Measurements from ENCODE around the gene TBC1D32. TPM values are rescaled to one million over a fixed set of nuclear protein-coding genes. Genes with fewer than 3 reads are reported as not detected.

TBC1D32 gene
- total RNA-seq, 1 experiment from 2014 or later: 5.2 TPM

DNA sequence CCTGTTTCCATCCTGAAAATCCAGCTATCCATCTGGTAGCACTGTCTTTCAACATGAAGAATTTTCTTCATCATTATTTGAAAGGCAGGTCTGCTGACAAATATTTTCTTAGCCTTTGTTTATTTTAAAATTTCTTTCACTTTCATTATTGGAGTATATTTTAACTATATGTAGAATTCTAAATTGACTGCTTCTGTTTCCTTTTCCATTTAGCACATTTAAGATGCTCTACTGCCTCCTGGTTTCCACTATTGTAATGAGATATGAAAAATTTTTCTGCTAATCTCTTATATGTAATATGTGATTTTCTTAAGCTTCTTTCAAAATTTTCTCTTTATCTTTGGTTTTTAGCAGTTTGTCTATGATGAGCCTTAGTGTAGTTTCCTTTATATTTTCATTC, 97.3 kb downstream of the TBC1D32 start:
- no peaks in the 10 kb centered on the region for H3K36me3 Mint-ChIP-seq
- POLR2A ChIA-PET: no interaction called here
- no peaks in the 10 kb centered on the region for H3K27me3 Mint-ChIP-seq (ENCODE audit: low read depth)
- no peak for DNase-seq (ENCODE audit: low spot score)
- no peak overlapping the region for H3K4me3 Mint-ChIP-seq
- no peak for ATAC-seq
- peaks cover 14% of the 10 kb centered on the region for H3K4me1 Mint-ChIP-seq
- H3K9me3 Mint-ChIP-seq: peaks cover 5% of the 10 kb centered on the region; the same call in 1 of the 2 replicates
- TF ChIP-seq FOXK1 (CRISPR knock-in tag; IDR thresholded peaks at IDR 0.05): no peak
- no peak for TF ChIP-seq SMAD3 (CRISPR knock-in tag; IDR thresholded peaks at IDR 0.05; ENCODE audit: borderline replicate concordance)
- no peak for TF ChIP-seq SOX15 (CRISPR knock-in tag; IDR thresholded peaks at IDR 0.05)
- no peak for TF ChIP-seq SMAD4 (CRISPR knock-in tag; IDR thresholded peaks at IDR 0.05)
- TF ChIP-seq TP53 (CRISPR knock-in tag; IDR thresholded peaks at IDR 0.05): no peak
- TF ChIP-seq, protein P1, sequence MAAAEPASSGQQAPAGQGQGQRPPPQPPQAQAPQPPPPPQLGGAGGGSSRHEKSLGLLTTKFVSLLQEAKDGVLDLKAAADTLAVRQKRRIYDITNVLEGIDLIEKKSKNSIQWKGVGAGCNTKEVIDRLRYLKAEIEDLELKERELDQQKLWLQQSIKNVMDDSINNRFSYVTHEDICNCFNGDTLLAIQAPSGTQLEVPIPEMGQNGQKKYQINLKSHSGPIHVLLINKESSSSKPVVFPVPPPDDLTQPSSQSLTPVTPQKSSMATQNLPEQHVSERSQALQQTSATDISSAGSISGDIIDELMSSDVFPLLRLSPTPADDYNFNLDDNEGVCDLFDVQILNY (CRISPR knock-in tag; IDR thresholded peaks at IDR 0.05): no peak
- TF ChIP-seq ELF4 (CRISPR knock-in tag; IDR thresholded peaks at IDR 0.05; ENCODE audit: low read depth): no peak
- TF ChIP-seq, protein P2, sequence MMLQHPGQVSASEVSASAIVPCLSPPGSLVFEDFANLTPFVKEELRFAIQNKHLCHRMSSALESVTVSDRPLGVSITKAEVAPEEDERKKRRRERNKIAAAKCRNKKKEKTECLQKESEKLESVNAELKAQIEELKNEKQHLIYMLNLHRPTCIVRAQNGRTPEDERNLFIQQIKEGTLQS (CRISPR knock-in tag; conservative IDR thresholded peaks at IDR 0.05): no peak
- no peak for TF ChIP-seq GTF2I (CRISPR knock-in tag; conservative IDR thresholded peaks at IDR 0.05)
- TF ChIP-seq, protein P3, sequence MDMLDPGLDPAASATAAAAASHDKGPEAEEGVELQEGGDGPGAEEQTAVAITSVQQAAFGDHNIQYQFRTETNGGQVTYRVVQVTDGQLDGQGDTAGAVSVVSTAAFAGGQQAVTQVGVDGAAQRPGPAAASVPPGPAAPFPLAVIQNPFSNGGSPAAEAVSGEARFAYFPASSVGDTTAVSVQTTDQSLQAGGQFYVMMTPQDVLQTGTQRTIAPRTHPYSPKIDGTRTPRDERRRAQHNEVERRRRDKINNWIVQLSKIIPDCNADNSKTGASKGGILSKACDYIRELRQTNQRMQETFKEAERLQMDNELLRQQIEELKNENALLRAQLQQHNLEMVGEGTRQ (CRISPR knock-in tag; IDR thresholded peaks at IDR 0.05): no peak
- TF ChIP-seq, protein P4, sequence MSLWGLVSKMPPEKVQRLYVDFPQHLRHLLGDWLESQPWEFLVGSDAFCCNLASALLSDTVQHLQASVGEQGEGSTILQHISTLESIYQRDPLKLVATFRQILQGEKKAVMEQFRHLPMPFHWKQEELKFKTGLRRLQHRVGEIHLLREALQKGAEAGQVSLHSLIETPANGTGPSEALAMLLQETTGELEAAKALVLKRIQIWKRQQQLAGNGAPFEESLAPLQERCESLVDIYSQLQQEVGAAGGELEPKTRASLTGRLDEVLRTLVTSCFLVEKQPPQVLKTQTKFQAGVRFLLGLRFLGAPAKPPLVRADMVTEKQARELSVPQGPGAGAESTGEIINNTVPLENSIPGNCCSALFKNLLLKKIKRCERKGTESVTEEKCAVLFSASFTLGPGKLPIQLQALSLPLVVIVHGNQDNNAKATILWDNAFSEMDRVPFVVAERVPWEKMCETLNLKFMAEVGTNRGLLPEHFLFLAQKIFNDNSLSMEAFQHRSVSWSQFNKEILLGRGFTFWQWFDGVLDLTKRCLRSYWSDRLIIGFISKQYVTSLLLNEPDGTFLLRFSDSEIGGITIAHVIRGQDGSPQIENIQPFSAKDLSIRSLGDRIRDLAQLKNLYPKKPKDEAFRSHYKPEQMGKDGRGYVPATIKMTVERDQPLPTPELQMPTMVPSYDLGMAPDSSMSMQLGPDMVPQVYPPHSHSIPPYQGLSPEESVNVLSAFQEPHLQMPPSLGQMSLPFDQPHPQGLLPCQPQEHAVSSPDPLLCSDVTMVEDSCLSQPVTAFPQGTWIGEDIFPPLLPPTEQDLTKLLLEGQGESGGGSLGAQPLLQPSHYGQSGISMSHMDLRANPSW (CRISPR knock-in tag; conservative IDR thresholded peaks at IDR 0.05; ENCODE audit: low read depth): no peak
- TF ChIP-seq, protein P5, sequence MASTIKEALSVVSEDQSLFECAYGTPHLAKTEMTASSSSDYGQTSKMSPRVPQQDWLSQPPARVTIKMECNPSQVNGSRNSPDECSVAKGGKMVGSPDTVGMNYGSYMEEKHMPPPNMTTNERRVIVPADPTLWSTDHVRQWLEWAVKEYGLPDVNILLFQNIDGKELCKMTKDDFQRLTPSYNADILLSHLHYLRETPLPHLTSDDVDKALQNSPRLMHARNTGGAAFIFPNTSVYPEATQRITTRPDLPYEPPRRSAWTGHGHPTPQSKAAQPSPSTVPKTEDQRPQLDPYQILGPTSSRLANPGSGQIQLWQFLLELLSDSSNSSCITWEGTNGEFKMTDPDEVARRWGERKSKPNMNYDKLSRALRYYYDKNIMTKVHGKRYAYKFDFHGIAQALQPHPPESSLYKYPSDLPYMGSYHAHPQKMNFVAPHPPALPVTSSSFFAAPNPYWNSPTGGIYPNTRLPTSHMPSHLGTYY (CRISPR knock-in tag; IDR thresholded peaks at IDR 0.05): no peak
- TF ChIP-seq HMGA2 (CRISPR knock-in tag; IDR thresholded peaks at IDR 0.05): no peak
- TF ChIP-seq NFATC4 (CRISPR knock-in tag; IDR thresholded peaks at IDR 0.05): no peak
- TF ChIP-seq, protein P6, sequence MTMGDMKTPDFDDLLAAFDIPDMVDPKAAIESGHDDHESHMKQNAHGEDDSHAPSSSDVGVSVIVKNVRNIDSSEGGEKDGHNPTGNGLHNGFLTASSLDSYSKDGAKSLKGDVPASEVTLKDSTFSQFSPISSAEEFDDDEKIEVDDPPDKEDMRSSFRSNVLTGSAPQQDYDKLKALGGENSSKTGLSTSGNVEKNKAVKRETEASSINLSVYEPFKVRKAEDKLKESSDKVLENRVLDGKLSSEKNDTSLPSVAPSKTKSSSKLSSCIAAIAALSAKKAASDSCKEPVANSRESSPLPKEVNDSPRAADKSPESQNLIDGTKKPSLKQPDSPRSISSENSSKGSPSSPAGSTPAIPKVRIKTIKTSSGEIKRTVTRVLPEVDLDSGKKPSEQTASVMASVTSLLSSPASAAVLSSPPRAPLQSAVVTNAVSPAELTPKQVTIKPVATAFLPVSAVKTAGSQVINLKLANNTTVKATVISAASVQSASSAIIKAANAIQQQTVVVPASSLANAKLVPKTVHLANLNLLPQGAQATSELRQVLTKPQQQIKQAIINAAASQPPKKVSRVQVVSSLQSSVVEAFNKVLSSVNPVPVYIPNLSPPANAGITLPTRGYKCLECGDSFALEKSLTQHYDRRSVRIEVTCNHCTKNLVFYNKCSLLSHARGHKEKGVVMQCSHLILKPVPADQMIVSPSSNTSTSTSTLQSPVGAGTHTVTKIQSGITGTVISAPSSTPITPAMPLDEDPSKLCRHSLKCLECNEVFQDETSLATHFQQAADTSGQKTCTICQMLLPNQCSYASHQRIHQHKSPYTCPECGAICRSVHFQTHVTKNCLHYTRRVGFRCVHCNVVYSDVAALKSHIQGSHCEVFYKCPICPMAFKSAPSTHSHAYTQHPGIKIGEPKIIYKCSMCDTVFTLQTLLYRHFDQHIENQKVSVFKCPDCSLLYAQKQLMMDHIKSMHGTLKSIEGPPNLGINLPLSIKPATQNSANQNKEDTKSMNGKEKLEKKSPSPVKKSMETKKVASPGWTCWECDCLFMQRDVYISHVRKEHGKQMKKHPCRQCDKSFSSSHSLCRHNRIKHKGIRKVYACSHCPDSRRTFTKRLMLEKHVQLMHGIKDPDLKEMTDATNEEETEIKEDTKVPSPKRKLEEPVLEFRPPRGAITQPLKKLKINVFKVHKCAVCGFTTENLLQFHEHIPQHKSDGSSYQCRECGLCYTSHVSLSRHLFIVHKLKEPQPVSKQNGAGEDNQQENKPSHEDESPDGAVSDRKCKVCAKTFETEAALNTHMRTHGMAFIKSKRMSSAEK (CRISPR knock-in tag; IDR thresholded peaks at IDR 0.05; ENCODE audit: borderline replicate concordance): no peak
- no peak overlapping the region for H3K27ac Mint-ChIP-seq
- CTCF ChIA-PET: no interaction called here

DNA sequence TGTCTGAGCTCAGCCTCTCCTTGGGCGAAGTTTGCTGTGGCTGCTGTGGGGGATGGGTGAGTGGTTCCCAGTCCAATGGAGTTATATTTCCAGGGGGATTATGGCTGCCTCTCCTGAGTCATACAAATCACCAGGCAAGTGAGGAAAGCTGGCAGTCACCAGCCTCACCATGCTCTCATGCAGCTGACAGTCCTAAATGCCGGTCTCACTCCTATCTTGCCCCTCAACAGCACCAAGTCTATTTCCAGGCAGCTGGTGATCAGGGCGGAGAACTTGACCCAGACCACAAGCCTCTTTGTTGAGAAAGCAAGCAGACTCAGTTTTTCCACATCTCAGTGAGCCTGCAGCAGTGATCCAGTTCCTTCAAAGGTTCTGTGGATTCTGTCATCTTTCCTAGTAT, 98.9 kb downstream of the TBC1D32 start:
- TF ChIP-seq ZNF671 (CRISPR knock-in tag; IDR thresholded peaks at IDR 0.05): no peak
- TF ChIP-seq NFYB (CRISPR knock-in tag; conservative IDR thresholded peaks at IDR 0.05; ENCODE audit: low read depth): no peak
- TF ChIP-seq ESRRA (CRISPR knock-in tag; IDR thresholded peaks at IDR 0.05; ENCODE audit: borderline replicate concordance): no peak
- no peak for TF ChIP-seq ZNF317 (CRISPR knock-in tag; IDR thresholded peaks at IDR 0.05; ENCODE audit: borderline replicate concordance, low read depth)
- TF ChIP-seq, protein P1 (CRISPR knock-in tag; IDR thresholded peaks at IDR 0.05): no peak
- peaks cover 18% of the 10 kb centered on the region for H3K4me1 Mint-ChIP-seq
- H3K4me3 Mint-ChIP-seq: no peak overlapping the region
- ChIA-PET POLR2A (no interaction called here), CTCF (interaction anchor here (1.7 kb wide), 1 partner anchor 84 kb away, joined by 3 read pairs; no protein-coding TSS in a partner anchor)
- ATAC-seq (peak; percentile 47; the same call in 1 of the 2 replicates), DNase-seq (ENCODE audit: low spot score) (no peak)
- 0 out of 2 replicates have a peak overlapping the region, but pooled peaks have one; percentile 21 for H3K27ac Mint-ChIP-seq
- H3K27me3 Mint-ChIP-seq (ENCODE audit: low read depth): no peaks in the 10 kb centered on the region
- H3K9me3 Mint-ChIP-seq: peaks cover 5% of the 10 kb centered on the region; the same call in 1 of the 2 replicates
- H3K36me3 Mint-ChIP-seq: no peaks in the 10 kb centered on the region

All from WTC11 (cell line).